OCI-LY1 (cell line): ENCODE results near the gene CCDC192.
"Not testable (repeated sequence)": the region's sequence is repeated elsewhere in the genome, so short reads cannot be mapped to it uniquely, and the experiment has no call there.

Experiments
- CTCF ChIP-seq: fragments of 200-600 bp; sonication (generic), shearing (Covaris generic); IDR thresholded peaks from 2 replicates; pipeline ENCODE4 v1.5.1; 2017; ENCODE audit warnings: mild to moderate bottlenecking, antibody characterized with exemption, low read length, moderate library complexity, mixed read lengths
- EZH2 ChIP-seq: fragments of 200-600 bp; sonication (generic), shearing (Covaris generic); IDR thresholded peaks from 2 replicates; pipeline ENCODE4 v1.8.0; 2017; ENCODE audit warnings: borderline replicate concordance, mixed run types, mild to moderate bottlenecking, antibody characterized with exemption, low read length, moderate library complexity, mixed read lengths

DNA sequence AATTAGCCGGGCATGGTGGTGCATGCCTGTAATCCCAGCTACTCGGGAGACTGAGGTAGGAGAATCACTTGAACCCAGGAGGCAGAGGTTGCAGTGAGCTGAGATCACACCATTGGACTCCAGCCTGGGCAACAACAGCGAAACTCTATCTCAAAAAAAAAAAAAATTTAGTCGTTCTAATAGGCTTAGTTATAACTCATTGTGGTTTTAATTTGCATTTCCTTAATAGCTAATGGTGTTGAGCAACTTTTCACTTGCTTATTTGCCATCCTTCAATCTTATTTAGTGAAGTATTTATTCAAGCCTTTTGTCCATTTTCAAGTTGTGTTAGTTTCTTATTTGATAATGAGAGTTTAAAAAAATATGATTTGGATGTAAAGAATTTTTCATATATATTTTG is 9.9 kb downstream of the CCDC192 start:
- TF ChIP-seq CTCF, EZH2: not testable (repeated sequence)
